Activated naive CD4-positive, alpha-beta T cell treated with anti-CD3 and anti-CD28 coated beads, Interleukin-2, amount 50 U/mL, for 16 hours (primary cell): ENCODE data around the gene JMJD7.

Experiments
- DNase-seq: peaks from one replicate; pipeline ENCODE4 v3.0.0-alpha.2; 2020

Gene JMJD7

DNA sequence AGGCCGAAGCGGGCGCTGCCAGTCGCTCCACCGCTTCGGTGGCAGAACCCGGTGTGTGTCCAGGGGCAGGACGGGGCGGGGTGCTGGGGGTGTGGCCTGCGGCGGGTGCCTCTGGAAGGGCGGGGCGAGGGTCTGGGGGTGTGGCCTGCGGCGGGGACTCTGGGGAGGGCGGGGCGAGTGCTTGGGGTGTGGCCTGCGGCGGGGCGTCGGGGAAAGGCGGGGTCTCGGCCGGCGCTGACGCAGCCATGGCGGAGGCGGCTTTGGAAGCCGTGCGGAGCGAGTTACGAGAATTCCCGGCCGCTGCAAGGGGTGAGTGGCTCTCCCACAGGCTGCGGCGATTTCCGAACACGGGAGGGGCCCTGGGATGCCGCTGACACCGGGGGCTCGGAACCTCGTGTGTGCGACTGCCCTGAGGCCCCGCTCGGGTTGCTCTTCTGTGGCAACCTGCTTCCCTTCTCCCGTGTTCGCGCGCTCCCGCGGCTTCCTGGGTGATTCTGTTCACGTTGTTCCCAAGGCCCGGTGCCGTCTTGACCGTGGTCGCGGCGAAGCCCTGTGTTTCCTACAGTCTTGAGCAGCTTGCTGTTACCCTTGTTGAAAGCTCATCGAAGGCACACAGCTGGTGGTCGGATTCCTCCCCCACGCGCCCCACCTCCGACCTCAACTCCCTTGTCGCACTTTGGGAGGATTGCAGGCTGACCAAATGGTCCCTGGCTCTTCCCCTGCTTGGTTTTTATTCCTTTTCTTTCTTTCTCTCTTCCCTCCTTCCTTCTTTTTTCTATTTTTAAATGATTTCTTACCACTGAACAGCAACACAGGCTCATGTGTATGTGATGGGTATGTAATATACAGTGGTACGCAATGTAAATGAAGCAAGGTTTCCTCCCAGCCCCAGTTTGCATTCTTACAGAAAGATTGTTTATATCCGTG lies at the start of gene JMJD7:
JMJD7 (plus strand) TSS at position 213 of the 927 bp plus-strand sequence; CDS start at position 246, 33 bp downstream.
- peak; percentile 96 for DNase-seq

GRCh38 chr15:41778521-41778920 lies 49.4 kb upstream of the JMJD7 start:
- DNase-seq = no peak

DNA sequence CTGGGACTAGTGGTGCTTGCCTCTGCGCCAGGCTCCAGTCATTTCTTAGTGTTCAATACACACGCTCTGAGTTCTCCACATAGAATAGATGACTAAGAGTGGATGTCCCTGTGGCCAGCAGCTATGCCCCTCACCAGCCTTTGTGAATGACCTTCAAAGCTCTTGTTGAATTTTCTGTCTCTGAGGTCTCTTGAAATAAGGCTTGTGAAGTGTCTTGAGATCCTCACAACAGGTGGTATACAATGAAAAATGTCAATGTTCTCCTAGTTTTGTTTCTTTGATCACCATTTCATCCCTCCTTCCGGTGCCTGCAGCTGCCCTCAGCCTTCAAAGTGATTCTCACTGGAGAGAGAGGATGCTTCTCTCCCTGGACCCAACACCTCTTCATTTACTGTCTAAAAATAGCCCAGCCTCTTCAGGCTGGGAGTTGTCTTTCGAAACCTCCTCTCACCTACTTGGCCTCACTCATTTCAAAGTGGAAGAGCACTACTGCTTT lies 48.2 kb upstream of the JMJD7 start:
- DNase-seq = no peak

DNA sequence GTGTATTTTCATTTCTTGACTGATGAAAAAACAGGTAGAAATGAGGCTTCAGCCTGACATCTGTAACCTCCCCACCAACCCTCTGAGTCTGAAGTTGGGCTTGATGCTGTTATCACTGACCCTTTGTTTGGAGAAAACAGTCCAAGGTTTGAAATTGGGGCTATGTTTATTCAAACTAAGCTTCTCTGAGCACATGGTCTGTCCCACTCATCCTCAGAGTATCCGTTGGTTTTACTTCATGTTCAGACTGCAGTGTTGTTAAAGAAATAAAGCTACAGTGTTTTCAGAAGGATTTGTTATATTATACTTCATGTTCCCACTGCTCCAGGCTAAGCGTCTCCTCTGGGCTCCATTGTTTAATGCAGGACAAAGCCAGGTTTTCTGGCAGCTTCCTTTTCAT lies 47.6 kb upstream of the JMJD7 start:
- no peak for DNase-seq

GRCh38 chr15:41780727-41781126 lies 47.2 kb upstream of the JMJD7 start:
- no peak for DNase-seq

DNA sequence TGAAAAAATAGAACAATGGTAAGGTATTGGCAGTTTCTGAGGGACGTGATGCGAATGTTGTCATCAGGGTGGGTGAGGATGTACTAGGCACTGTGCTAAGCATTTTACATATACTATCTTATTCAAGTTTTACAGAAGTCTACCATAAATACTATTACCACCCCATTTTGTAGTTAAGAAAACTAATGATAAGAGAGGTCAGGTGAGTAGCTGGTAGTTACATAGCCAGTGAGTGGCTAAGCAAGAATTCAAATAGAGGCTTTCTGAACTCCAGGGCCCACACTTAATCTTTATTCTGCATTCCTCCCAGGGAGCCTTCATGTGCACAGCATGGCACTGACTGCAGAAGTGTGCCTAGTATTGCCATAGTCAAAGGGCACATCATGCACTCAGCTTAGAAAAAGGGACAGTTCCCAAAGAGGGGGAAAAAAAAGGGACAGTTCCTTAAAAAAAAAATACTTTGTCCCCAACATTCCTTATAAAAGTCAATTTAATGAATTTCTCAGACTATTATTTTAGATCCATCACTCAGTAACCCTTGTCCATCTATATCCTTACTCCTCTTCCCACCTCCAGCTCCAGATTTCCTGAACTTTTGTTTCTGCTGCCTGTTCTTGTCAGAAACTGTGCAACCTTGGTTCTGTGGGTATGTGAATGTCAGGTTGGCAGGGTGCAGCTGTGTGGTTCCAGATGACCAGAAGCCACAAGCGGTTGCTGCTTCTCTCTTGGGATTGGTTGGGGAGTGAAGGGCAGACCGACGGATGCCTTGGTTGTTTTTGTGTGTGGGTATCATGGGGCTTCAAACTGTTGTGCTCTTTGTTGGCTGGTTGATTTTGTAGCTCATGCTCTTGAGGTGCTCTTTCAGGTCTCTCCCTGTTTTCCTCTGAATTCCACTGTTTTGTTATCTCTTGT lies 45.3 kb upstream of the JMJD7 start:
- no peak for DNase-seq

DNA sequence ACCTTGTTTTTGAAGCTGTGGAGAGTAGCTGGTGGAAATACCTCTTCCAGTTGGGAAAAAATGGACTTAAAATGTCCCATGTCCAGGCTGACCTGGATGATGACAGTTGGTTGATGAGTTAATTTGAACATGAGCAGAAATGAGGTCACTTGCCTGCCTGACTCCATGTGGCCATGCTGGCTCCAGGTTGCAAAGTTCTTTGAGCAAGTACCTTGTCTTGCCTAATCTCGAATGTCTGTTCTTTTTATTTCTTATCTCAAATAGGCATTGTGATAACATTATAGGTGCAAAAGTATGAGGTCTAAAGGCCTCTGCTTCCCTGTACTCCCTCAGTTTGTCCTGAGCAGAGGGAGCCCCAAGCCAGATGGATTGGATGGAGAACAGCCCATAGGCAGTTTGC lies 44.6 kb upstream of the JMJD7 start:
- DNase-seq = no peak

DNA sequence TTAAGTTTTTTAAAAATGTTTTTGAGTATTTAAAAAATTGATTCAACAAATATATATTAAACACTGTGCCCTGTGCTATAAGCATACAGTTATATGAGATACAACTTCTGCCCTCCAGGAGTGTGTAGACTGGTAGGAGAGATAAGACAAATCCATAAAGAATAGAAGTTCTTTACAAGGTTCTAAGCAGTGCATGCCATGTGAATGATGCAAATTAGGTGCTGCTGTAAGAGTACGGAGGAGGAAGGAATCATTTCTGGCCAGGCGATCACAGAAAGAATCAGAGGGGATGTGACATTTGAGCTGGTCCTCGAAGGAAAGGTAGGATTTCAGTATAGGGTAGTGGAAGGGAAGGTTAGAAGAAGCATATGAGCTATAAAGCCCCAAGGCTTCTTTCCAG lies 39.6 kb upstream of the JMJD7 start:
- DNase-seq = no peak

- DNase-seq = no peak
These were observed 38.7 kb upstream of the JMJD7 start for GRCh38 chr15:41789236-41789635.

- DNase-seq = no peak
These were observed 38.2 kb upstream of the JMJD7 start for GRCh38 chr15:41789662-41790061.

DNA sequence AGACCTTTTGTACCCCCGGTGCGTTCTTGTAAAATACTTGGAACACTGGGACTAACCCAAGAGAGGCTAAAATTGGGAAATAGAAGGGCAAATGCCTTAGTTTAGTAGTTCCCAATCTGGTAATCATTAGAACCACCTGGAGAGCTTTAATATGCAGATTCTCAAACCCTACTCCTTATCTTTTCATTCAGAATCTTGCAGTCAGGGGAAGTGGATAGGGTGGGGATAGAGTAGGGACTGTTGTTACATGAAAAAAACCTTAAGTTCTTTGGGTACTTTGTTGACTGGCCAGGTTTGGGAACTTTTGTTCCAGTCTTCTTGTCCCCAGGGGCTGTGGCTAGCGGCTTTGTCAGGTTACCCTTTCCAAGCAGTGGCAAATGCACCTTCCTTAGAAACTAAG lies 37.7 kb upstream of the JMJD7 start:
- no peak for DNase-seq

DNA sequence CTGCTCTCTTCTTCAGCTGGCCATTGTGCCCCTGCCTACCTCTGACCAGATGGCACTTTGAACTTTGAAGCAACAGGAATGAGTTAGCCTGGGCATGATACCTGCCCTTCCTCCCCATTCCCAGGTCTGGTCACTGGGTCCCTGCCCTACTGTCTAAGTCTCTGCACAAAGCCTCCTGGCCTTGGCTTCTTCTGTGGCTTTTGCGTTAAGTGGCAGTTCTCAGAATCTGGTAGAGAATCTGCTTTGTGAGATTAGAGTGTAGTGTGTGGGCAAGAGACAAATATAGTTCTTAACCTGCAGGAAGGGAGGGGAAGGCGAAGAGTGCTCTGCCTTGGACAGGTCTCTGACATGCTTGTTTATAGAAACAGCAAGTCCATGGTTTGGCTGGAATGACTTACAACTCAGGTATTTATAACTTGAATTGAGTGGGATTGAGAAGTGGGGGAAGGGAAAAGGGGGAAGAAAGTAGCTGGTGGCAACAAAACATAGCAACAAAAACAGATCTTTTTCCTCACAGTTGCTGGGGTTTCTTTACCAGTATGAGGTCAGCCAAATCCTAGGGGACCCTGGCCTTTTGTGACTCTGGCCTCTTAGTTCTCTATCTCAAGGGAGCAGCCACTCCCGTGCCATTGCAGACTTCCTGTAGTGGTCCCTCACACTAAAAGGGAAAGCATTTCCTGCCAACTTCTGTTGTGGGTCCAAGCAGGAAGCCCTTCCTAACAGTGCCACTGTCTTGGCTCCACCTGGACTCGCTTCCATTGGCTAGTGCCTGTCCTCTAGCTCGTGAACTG lies 36.9 kb upstream of the JMJD7 start:
- DNase-seq = no peak

- no peak for DNase-seq
These were observed 36.4 kb upstream of the JMJD7 start for GRCh38 chr15:41791547-41791937.

DNA sequence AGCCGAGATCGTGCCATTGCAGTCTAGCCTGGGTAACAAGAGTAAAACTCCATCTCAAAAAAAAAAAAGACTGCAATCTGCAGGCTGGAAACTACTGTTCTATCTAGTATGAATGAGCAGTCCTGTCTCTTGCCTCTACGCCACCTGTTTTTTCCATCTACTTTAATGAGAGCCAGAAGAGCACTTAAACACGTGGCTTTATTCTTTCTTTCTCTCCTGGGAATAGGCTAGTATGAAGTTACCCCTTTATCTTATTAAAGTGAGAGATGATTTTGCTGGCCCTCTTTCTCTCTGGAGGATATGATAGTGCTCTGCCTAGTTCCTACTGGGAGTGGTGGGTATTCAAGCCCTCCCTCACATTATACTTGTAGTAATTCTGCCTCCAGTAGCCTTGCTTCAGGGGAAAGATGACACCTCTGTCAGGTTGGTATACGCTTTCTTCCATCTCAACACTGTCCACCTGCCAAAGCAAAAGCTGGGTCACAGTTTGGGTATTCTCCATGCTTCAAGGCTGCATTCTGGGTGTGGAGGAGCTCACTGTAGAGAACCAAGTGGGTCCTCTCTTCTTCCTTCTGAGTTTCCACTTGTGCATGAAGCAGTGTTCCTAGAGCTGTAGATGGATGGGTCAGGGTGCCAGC lies 35.8 kb upstream of the JMJD7 start:
- no peak for DNase-seq

GRCh38 chr15:41794081-41794480 lies 33.8 kb upstream of the JMJD7 start:
- DNase-seq = no peak

- DNase-seq = no peak
These were observed 31.7 kb upstream of the JMJD7 start for GRCh38 chr15:41795996-41796856.

- no peak for DNase-seq
These were observed 30.5 kb upstream of the JMJD7 start for GRCh38 chr15:41797201-41797944.

- no peak for DNase-seq
These were observed 29.0 kb upstream of the JMJD7 start for GRCh38 chr15:41798607-41799487.

- no peak for DNase-seq
These were observed 28.4 kb upstream of the JMJD7 start for GRCh38 chr15:41799488-41799805.

DNA sequence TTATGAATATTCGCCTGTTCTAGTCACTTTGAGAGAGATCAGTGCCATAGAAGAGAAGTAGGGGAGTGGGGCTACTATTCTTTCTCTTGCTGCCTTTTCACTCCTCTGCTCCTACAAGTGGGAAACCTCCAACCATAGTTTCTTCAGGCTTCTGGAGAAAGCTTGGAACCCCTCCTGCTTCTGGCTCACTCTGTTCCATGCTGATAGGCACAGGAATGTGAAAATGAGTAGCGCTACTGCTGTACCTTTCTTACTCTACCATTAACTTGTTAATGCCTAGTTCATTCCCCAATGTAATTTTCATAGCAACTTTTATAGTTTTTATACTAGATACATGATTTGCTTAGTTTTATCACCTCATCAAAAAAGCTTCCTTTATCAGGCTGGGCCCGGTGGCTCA lies 26.7 kb upstream of the JMJD7 start:
- no peak for DNase-seq
